ENCODE data around the gene TIMP2.
"Not testable (repeated sequence)": the region's sequence is repeated elsewhere in the genome, so short reads cannot be mapped to it uniquely, and the experiment has no call there.

The TIMP2 gene

DNA sequence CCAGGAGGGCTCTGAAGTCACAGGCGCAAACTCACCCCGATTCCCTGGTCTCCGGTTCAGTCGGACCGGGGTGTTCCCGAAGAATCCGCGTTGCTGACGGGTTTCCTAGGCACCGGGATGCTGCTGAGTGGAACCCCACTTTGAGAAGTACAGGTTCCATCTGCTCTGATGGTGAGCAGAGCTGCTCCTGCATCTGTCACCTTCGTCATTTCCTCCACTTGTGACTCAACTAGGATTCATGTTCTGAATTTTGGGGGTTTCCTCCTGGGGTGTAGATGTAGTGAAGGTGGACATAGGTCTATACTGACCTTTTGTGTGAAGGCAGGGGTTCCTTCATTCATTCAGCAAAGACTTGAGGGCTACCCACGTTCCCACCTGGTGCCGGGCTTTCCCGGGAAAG lies 29.5 kb upstream of the TIMP2 start:
- no peak for DNase-seq

DNA sequence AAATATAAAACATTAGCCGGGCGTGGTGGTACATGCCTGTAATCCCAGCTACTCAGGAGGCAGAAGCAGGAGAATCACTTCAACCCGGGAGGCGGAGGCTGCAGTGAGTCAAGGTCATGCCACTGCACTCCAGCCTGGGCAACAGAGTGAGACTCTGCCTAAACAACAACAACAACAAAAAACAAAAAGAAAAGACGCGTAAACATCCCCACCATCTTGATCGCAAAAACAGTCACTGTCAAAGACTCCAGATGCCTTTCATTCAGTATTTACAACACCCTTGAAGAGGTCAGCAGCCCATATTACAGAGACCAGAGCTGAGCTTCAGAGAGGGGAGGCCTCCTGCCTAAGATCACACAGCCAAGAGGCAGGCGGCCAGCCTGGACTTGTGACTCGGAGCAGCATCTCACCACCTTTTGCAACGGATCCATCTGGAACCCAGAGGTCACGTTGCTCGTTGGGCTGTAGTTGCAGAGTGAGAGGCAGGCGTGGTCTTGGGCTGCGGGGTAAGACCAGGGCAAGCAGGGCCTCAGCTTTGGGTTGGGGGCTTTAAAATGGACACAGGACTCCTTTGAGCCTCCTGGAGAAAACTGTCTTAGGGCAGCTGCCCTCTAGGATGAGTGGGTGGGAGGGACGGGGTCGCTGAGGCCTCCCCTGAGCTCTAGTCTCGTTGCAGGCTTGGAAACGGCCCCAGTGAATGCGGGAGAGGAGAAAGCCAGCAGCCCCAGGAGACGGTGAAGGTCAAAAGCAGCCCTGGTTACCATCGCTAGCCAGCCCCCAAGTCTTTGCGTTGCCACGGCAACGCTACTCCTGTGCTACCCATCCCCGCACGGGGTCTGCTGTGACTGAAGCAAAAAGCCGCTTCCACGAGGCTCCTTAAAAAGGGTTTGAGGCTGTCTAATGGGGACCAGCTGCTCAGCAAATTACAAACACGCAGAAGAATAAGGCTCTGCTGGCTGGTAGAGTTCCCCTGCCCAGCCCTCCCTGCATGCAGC lies 28.5 kb upstream of the TIMP2 start:
- DNase-seq, result no peak

DNA sequence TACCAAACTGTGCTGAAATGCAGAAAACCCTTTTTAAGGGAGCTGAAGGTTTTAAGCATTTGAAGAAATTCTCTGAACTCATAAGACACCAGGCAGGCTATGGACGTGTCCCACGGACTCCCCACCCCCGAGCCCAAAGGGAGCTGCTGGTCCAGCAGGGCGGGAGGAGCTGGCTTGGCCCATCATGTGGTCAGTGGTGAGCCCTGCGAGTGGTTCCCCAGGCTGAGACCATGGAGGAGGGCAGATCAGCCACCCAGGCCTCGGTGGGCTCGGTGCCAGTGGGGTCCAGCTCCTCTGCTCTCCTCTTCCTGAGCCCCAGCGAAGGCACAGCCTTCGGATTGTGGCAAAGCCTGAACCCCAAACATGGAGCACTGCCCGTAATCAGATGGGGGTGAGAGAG lies 27.5 kb upstream of the TIMP2 start:
- DNase-seq, result no peak

DNA sequence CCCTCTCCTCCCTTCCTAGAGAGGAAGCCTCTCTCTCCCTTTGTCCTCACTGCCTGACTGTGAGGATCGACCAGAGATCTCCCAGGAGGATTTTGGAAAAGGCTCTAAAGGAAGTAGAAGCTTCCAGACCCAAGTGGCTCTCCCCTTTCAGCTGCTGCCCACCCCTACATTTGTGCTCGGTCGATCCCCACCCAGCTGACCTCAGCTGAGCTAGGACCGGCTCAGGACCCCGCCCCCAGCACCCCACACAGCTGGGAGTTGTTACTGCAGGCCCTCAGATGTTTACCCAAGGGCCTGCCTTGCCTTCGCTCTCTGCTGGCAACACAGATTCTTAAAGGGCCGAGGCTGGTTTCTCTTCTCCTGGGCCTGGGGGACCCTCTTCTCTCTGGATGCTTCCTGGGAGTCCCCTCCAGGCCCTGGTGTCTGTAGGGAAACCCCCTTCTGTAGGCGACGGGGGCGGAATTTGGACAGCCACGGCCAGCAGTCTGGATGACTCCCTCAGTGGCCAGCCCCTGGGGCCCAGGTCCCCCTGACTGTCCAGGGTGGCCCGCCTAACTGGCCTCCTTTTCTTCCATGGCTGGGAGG lies 26.9 kb upstream of the TIMP2 start:
- DNase-seq, result no peak

DNA sequence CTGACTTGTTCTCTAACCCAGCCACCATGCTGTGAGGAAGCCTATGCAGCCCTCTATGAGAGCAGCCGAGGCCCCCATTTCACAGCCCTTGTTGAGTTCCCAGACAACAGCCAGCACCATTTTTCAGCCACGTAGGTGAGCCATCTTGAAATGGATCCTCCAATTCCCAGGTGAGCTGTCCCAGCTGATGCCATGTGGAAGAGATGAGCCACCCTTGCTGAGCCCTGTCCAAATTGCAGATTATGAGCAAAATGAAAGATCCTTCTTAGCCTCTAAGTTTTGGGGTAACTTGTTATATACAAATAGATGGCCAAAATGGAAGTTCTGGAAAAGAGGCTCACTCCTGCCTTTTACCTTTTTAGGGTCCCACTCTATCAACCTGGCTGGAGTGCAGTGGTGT lies 25.7 kb upstream of the TIMP2 start:
- DNase-seq, result no peak

DNA sequence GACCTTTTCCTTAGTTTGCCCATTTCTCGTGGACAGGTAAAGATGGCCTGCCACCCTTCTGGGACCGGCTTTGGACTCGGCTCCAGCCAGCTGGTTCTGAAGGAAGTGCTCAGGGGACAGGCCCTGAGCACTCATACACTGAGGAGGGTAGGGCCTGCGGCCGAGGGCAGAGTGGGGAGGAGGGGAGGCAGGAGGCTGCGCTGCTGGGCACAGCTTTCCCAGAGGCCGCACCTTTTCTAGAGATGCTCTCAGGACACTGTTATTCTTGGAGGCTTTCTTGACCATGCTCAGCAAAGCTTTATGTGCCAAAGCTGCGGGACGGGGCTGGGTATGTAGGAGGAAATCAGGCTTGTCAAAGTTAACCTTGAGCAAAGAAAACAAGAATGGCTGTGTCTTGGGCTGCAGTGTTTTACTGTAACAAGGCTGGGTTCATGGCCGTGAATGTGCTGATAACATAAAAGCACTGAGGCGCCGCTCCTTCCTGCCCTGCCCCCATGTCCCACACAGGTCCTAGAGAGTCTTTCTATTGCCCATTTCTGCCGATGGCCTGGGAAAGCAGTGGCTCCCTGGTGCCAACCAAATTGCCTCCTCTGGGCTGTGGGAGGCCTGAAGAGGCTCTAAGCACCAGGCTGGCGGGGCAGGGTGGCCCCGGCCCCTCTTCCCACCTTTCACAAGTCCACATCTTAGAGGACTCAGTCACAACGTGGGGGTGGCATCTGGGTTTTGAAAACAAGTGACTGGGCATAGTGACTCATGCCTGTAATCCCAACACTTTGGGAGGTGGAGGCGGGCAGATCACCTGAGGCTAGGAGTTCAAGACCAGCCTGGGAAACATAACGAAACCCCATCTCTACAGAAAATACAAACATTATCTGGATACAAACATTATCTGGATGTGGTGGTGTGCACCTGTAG lies 22.3 kb upstream of the TIMP2 start:
- no peak for DNase-seq

DNA sequence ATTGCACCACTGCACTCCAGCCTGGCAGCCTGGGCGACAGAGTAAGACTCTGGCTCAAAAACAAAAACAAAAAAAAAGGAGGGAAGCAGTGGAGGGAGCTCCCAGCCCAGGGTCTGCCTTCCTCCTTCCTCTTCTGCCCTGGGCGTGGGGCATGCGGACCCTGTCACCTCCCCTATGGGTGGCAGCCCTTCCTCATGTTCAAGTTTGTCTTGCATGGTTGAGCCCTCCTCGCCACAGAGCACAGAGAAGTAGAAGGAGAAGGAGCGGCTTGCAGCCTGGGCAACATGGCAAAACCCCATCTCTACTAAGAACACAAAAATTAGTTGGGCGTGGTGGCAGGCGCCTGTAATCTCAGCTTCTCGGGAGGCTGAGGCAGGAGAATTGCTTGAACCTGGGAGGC lies 21.4 kb upstream of the TIMP2 start:
- no peak for DNase-seq

DNA sequence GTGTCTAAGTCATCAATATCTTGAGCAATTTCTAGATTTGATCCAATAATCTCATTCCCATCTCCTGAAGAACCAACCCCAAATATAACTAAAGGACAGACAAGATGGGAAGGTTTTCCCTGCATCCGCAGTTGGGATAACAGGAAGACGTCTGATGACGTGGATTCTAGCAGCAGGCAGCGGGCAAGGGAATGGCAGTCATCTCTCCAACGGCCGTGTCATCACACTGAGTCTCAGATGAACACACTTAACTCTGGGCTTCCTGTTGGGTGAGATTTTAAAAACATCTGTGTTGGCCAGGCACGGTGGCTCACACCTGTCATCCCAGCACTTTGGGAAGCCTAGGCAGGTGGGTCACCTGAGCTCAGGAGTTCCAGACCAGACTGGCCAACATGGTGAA lies 20.9 kb upstream of the TIMP2 start:
- DNase-seq, result peak; percentile 35 to 38

DNA sequence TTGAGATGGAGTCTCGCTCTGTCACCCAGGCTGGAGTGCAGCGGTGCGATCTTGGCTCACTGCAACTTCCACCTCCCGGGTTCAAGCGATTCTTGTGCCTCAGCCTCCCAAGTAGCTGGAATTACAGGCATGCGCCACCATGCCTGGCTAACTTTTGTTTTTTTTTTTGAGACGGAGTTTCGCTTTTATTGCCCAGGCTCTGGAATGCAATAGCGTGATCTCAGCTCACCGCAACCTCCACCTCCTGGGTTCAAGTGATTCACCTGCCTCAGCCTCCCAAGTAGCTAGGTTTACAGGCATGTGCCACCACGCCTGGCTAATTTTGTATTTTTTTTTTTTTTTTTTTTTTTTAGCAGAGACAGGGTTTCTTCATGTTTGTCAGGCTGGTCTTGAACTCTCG lies 20.3 kb upstream of the TIMP2 start:
- DNase-seq, result not testable (repeated sequence)

DNA sequence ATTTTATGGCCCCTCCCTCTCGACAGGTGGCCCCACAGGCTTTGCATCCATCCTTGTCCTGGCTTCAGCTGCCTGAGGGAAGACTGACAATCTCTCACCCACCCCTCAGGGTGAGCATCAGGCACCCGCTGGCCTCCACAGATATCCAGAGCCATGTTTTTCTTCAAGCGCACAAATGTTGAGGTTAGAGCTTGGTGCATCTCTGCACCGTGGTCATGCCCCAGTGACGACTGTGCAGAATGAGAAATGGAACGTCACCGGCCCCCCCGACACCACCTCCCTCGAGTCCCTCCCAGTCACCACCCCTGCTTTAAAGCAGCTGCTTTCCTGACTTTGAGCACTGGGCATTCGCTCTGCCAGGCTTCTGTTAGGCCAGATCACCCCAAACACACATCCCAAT lies 19.8 kb upstream of the TIMP2 start:
- DNase-seq, result no peak

DNA sequence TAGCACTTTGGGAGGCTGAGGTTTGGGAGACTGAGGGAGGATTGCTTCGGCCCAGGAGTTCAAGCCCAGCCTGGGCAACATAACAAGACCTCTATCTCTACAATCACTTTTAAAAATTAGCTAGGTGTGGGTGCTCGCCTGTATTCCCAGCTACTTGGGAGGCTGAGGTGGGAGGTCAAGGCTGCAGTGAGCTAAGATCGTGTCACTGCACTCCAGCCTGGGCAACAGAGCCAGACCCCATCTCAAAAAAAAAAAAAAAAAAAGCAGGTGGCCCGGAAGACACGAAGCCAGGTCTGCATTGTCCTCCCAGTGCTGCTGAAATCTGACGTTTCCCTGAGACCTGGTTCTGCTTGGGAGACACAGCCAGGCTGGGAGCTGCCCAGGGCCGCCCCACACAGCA lies 18.8 kb upstream of the TIMP2 start:
- DNase-seq, result no peak

DNA sequence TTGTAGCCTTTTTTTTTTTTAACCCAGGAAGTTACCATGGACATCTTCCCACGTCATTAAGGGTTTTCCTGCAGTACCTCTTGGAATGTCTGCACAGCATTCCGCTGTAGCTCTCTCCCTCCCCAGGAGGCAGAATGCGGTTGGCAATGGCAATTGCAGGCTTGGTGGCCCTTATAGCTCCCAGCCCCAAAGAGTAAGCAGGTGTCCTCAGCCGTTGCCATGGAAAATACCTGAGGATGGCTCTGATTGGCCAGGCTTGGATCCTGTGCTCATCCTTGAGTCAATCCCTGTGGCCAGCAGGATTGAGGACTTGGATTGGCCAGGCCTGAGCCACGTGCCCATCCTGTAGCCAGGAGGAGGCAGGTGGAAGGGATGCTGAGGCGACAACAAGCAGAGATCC lies 15.5 kb upstream of the TIMP2 start:
- DNase-seq, result peak; percentile 98 to 99

DNA sequence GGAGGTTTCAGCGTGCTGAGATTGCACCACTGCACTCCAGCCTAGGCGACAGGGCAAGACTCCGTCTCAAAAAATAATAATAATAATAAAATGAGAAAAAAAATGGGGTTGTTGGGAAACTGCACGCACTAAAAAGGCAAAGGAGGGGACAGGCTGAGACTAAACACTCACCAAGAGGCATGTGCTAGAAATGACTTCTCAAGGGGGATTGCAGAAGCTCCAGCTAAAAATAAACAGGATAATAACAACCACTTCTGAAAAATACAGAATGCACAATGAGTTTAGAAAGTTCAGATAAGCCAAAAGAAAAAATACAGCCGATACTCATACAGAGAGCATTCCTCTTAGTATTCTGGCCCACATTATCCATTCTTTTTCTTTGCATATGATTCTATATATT lies 15.1 kb upstream of the TIMP2 start:
- DNase-seq, result no peak

DNA sequence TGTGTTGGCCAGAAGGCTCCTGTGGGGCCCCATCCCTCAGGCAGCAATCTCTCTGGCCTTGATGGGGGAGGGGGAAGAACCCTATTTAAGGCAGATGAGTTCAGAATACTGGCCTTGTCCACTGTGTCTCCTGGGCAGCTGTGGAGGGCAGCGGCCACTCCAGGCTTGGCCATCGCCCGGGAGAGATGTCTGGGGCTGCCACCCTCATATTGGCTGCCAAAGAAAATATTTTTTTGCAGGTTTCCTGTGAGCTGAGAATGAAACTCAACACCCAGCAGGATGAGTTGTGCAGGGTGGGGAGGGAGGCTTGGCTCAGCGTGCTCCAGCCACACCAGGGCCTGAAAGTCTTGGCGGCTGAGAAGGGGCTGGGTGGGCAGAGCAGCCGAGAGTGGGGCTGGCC lies 14.4 kb upstream of the TIMP2 start:
- DNase-seq, result peak; percentile 38 to 65

DNA sequence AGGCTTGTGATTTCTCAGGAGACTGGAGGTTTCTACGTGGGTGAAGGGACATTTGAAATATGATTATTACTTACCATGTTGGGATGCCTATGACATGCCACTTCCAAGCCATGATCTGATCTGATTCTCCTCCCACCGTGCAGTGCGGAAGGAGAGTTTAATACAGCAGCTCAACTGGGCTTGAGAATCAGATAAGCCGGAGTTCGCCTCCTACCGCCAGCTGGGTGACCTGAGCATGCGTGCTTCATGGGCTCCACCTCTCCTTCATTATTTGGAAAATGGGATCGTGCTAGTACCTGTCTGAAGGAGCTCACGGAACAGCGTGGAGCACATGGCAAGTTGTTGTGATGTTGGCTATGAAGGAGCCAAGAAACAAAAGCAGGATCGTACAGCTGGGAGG lies 12.4 kb upstream of the TIMP2 start:
- no peak for DNase-seq

DNA sequence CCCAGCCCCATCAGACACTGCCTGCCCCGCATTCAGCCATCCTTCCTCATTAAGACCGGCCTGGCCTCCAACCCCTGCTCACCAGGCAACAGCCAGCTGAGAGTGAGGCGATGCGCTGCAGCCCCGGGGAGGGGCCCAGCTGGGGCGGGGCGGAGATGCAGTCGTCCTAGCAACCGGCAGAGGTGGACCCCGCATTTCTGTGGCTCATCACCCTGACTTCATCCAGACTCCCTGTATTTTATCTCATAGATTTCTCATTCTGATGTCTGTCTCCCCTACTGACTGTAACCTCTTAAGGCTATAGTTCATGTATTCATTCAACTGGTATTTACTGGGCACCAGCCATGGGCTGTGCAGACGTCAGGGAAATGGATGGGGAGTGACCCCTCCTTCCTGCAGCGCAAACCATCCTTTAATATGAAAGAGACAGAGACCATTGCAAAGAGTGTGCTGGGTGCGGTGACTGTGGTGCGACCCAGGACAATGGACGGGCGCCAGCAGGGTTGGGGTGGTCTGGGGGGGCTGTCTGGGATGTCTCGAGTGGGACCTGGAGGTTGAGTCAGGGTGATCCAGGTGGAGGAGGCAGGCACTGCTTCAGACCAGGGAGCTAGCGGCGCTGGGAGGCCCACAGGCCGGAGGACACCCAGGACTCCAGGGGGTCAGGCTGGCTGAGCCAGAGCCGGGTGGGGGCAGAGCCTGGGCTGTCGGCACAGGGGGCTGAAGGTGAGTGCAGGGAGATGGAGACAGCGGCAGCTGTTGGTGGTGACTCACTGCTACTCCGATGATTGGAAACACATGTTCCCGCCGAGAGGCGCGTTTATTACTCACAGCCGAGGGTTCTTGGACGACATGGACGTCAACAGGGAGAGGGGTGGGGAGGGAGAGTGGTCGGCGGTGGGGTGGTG lies 10.5 kb upstream of the TIMP2 start:
- peak; percentile 88 to 93 for DNase-seq

DNA sequence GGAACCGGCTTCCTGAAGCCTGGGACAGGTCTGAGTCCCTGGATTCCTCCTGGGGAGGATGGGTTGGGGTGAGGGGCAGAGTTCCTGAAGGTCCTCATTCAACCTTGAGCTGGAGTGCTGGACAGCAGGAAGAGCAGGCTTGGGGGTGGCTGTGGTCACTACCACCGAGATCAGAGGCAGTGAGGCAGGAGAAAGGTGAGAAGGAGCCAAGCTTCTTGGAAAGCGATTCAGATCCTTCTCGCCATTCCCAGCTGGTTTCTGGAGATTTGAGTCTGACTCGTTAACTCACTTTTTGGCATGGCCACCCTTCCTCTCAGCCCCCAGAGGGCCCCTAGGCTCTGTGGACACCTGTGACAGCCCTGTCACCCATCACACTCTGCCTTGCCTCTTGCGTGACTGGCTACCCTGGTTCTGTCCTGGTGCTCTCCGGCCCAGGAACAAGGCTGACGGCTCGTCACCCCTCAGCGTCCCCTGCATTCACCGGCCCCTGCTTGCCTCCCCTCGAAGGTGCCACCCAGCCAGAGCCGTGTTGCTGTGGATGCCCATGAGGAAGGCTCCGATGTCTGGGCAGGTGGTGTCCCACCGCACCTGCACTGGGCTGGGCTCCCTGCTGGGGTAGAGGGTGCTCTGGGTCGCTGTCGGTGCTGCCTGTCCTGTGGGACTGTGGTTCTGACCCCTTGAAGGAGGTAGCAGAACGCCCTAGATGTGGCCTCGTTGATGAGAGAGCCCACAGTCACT lies 9.7 kb upstream of the TIMP2 start:
- no peak for DNase-seq

DNA sequence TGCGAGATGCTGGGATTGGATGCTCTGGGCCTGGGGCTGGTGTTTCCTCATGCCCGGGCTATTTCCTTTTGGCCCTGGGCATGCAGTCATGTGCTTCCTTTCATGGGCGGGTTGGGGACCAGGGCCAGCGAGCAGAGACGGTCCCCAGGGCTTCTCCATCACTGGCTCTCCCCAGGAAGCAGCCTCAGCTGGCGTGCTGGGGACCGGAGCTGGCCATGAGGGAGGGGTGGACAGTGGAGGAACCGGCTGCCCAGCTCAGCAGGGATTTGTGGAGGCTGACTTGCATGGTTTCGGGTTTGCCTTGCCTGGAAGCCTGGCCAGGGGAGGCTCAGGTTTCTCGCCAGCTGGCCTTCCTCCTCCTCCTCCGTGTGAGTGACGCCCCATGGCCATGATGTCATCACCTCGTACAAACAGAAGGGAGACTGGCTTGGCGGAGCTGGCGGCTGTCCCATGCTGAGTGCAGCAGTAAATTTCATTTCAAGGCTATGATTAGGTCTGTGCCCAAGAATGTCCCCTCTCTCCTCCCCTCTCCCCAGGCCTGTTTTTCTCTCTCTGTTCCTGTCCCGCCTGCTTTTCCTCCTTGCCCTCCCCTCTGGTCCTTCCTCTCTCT lies 8.9 kb upstream of the TIMP2 start:
- peak; percentile 93 to 97 for DNase-seq

DNA sequence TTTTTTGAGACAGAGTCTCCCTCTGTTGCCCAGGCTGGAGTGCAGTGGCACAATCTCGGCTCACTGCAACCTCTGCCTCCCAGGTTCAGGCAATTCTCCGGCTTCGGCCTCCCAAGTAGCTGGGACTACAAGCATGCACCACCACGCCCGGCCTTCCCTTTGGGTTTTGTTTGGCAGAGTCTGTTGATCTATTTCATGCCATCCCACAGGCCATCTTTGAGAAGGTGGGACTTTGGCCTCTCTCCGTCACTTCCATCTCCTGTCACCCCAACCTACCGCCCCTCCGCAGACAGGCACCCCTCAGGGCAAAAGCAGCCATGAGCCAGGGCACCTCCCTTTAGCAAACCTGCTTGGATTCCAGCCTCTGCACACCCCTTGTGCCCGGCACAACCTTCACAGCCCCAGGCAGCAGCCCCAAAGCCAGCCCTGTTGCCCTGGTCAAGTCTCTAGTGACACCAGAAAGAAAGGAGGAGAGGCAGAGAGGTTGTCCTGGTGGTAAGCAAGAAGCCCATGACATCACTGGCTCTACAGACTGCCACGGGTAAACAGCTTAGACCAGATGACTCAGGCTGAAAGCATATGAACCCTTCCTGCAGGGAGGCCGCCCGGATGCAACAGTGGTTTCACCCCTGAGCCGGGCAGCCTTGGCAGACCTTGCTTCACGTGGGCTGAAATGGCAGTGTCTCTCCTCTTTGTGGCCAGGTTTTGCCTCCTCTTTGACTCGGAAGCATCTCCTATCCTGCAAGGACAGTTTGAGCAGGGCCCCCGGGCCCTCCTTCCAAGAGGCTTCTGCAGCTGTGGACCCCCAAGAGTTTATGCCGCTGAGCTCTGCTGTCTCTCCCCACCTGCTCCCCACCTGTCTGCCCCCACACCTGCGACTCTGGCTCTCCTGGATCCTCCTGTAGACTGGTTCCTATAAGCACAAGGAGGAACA lies 8.1 kb upstream of the TIMP2 start:
- DNase-seq, result peak; percentile 82 to 91

All from SHP77 (cell line).